WTC11 (cell line): ENCODE results near the gene GPR161. TPM values are rescaled to one million over a fixed set of nuclear protein-coding genes. Genes with fewer than 3 reads are reported as not detected.
A peak's percentile ranks its signal among the peaks of the same experiment; 100 is the strongest.

Experiments
- ATAC-seq: fragments of 200-7000 bp; cut with Tn5 transposase; 2 replicates; pipeline ENCODE4 v1.10.0; 2021; ENCODE audit warnings: mild to moderate bottlenecking, moderate library complexity
- CTCF ChIA-PET: fragments of 300-600 bp; sonication (Branson Sonifier 250); formaldehyde crosslinking; loops from one replicate; lab custom pipeline; 2021; ENCODE audit warnings: antibody characterized with exemption; lab: Charles Lee
- POLR2A ChIA-PET: fragments of 350-600 bp; sonication (Branson Sonifier 250); formaldehyde crosslinking; loops from one replicate; lab custom pipeline; 2021; ENCODE audit warnings: antibody characterized with exemption; lab: Charles Lee
- DNase-seq: peaks from one replicate; pipeline ENCODE4 v3.0.0; 2021; ENCODE audit warnings: low spot score
- H3K27ac Mint-ChIP-seq: 2 replicates; pipeline ENCODE4 v1.8.0; 2021; ENCODE audit warnings: mixed read lengths
- H3K27me3 Mint-ChIP-seq: 2 replicates; pipeline ENCODE4 v1.8.0; 2021; ENCODE audit warnings: low read depth, mild to moderate bottlenecking, moderate library complexity, mixed read lengths
- H3K36me3 Mint-ChIP-seq: 2 replicates; pipeline ENCODE4 v1.8.0; 2021; ENCODE audit warnings: mixed read lengths
- H3K4me1 Mint-ChIP-seq: 2 replicates; pipeline ENCODE4 v1.8.0; 2022; ENCODE audit warnings: mixed read lengths
- H3K4me3 Mint-ChIP-seq: 2 replicates; pipeline ENCODE4 v1.8.0; 2021; ENCODE audit warnings: mild to moderate bottlenecking, moderate library complexity, mixed read lengths
- H3K9me3 Mint-ChIP-seq: 2 replicates; pipeline ENCODE4 v1.8.0; 2021; ENCODE audit warnings: mixed read lengths
- EMX1 ChIP-seq: fragments of 250-450 bp; sonication (Bioruptor Pico); IDR thresholded peaks from 2 replicates; pipeline ENCODE4 v1.8.0; 2021; ENCODE audit warnings: mild to moderate bottlenecking
- ETV6 ChIP-seq: sonication (generic); formaldehyde crosslinking; IDR thresholded peaks from 2 replicates; pipeline ENCODE4 v1.8.1; 2022; ENCODE audit warnings: mild to moderate bottlenecking, missing genetic modification reagents
- FOXJ3 ChIP-seq: sonication (generic); formaldehyde crosslinking; IDR thresholded peaks from 2 replicates; pipeline ENCODE4 v1.9.0; 2021; ENCODE audit warnings: missing genetic modification reagents, mild to moderate bottlenecking, borderline replicate concordance
- GABPB1 ChIP-seq: sonication (generic); formaldehyde crosslinking; IDR thresholded peaks from 2 replicates; pipeline ENCODE4 v1.8.1; 2023; ENCODE audit warnings: mild to moderate bottlenecking, missing genetic modification reagents
- HMGA2 ChIP-seq: fragments of 250-450 bp; sonication (Bioruptor Pico); IDR thresholded peaks from 2 replicates; pipeline ENCODE4 v1.4.0; 2021; ENCODE audit warnings: mild to moderate bottlenecking, moderate library complexity
- RORB ChIP-seq: fragments of 250-450 bp; sonication (Bioruptor Pico); IDR thresholded peaks from 2 replicates; pipeline ENCODE4 v1.9.0; 2021; ENCODE audit warnings: mild to moderate bottlenecking
- ZNF121 ChIP-seq: sonication (generic); formaldehyde crosslinking; IDR thresholded peaks from 2 replicates; pipeline ENCODE4 v1.8.0; 2023; ENCODE audit warnings: missing genetic modification reagents
- ZNF138 ChIP-seq: sonication (generic); formaldehyde crosslinking; conservative IDR thresholded peaks from 2 replicates; pipeline ENCODE4 v1.8.1; 2022; ENCODE audit warnings: mild to moderate bottlenecking, moderate library complexity, missing genetic modification reagents
- total RNA-seq: library from RNA; stranded (reverse); gene quantifications from 3 replicates; pipeline ENCODE4 v1.2.3, GENCODE V29; 2021
- TF ChIP-seq, protein P1 (sequence below): fragments of 200-600 bp; IDR thresholded peaks from 2 replicates; pipeline ENCODE4 v1.8.0; 2022; ENCODE audit warnings: antibody characterized with exemption
- TF ChIP-seq, protein P2 (sequence below): sonication (generic); formaldehyde crosslinking; IDR thresholded peaks from 2 replicates; pipeline ENCODE4 v1.8.0; 2023; ENCODE audit warnings: missing genetic modification reagents, mild to moderate bottlenecking, borderline replicate concordance
- TF ChIP-seq, protein P3 (sequence below): sonication (generic); formaldehyde crosslinking; IDR thresholded peaks from 2 replicates; pipeline ENCODE4 v1.8.0; 2022; ENCODE audit warnings: mild to moderate bottlenecking, missing genetic modification reagents
- TF ChIP-seq, protein P4 (sequence below): sonication (generic); formaldehyde crosslinking; IDR thresholded peaks from 2 replicates; pipeline ENCODE4 v1.8.0; 2022; ENCODE audit warnings: mild to moderate bottlenecking, missing genetic modification reagents
- TF ChIP-seq, protein P5 (sequence below): sonication (generic); formaldehyde crosslinking; IDR thresholded peaks from 2 replicates; pipeline ENCODE4 v1.8.0; 2022; ENCODE audit warnings: mild to moderate bottlenecking, missing genetic modification reagents

The GPR161 gene
- total RNA-seq, 1 experiment from 2014 or later: 11.6 TPM

DNA sequence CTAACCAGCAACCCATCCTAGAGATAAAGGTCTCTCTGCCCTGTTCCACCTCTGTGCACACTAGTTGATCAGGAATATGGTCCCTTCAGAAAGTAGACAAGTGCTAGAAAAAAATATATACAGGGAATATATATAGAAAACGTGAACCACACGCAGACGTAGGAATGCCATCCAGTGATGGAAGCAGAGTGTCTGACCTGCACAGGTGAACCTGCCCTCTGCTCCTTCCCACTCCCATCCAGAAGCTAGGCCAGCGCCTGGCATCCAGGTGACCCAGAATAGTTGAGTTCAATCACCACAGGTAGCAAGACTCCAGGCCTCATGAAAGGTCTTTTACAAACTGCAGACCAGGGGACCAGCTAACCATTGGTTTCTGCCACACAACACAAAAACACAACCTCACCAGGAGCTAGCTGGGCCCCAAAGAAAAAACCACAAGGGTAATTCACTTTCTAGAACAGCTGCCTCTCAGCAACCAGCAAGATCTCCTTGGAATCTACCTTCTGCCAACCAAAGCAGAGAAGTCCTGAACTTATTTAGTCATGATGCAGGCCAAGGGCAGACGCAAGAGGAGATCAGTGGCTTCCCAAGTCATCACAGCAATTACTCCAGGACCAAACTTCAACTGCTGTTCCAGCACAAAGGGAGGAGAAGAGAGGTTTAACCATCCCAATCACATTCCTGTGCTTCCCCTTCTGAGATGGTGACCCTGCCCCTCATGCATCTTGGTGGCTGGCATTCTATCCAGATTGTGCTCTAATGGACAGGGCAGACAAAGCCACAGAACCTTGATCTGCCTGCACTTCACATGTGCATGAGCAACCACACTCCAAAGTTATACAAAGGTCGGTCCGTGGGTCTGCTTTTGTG, 53.0 kb downstream of the GPR161 start:
- POLR2A ChIA-PET: no interaction called here

DNA sequence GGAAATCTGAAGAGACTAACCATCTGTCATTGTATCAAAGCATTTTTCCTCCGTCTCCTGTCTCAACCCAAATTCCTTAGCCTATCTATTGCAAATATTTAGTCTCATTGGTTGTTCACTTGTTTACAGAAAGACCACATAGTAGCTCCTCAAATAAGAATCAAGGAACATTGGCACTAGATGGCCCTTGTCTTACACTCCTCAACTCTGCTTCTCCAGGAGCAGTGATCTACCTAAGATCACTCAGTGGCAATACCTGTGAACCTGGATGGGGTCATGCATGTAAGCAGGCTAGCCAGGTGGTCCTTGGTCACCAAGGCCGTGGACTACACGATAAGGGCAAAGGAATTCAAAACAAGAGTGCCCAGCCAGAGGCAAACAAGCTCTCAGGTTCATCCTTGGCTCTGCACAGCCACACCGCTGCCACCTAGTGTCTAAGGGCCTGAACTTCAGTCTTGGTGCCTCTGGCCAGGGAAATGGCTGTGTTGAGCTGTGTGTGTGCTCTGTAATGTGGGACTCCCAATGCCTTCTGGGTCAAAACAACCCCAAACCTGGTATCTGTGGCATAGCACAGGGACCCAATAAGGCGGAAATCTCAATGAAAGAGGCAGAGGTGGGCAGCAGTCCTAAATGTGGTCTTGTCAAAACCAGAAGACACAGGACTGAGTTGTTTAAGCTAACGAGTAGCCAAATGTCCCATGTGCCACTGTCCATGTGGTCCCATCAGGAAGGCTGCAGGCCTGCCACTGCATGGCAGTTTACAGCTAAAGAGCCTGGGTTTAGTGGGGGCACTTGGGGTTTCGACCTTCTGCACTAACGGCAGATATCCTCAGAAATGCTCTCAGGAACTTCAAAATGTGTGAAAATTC, 54.5 kb downstream of the GPR161 start:
- Mint-ChIP-seq H3K4me3 (no peak overlapping the region), H3K4me1 (peaks cover 3% of the 10 kb centered on the region; the same call in 1 of the 2 replicates), H3K27me3 (no peaks in the 10 kb centered on the region), H3K36me3 (no peaks in the 10 kb centered on the region), H3K9me3 (no peaks in the 10 kb centered on the region), H3K27ac (no peak overlapping the region)
- ChIA-PET POLR2A (interaction anchor here (0.6 to 1.5 kb wide), 4 partner anchors 28 to 230 kb away, joined by 3 to 6 read pairs (median 4); partner anchors contain the start of genes DCAF6 and MPC2), CTCF (interaction anchor here (0.6 to 2.9 kb wide), 92 partner anchors 10 to 993 kb away, joined by 3 to 49 read pairs (median 4); partner anchors contain the start of genes DCAF6, GPR161, MPC2 and MPZL1)
- TF ChIP-seq ETV6 (0 out of 2 replicates have a peak, but pooled peaks have one; percentile 33), ZNF138 (CRISPR knock-in tag) (no peak)
- TF ChIP-seq, protein P1, sequence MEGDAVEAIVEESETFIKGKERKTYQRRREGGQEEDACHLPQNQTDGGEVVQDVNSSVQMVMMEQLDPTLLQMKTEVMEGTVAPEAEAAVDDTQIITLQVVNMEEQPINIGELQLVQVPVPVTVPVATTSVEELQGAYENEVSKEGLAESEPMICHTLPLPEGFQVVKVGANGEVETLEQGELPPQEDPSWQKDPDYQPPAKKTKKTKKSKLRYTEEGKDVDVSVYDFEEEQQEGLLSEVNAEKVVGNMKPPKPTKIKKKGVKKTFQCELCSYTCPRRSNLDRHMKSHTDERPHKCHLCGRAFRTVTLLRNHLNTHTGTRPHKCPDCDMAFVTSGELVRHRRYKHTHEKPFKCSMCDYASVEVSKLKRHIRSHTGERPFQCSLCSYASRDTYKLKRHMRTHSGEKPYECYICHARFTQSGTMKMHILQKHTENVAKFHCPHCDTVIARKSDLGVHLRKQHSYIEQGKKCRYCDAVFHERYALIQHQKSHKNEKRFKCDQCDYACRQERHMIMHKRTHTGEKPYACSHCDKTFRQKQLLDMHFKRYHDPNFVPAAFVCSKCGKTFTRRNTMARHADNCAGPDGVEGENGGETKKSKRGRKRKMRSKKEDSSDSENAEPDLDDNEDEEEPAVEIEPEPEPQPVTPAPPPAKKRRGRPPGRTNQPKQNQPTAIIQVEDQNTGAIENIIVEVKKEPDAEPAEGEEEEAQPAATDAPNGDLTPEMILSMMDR: peak; percentile 79
- peak; percentile 92 for ATAC-seq
- DNase-seq: peak; percentile 84

More for the DNA sequence above, 53.0 kb downstream of the GPR161 start:
- Mint-ChIP-seq H3K36me3 (no peaks in the 10 kb centered on the region), H3K27me3 (no peaks in the 10 kb centered on the region), H3K4me3 (no peak overlapping the region), H3K27ac (no peak overlapping the region), H3K4me1 (peaks cover 3% of the 10 kb centered on the region; the same call in 1 of the 2 replicates), H3K9me3 (no peaks in the 10 kb centered on the region)
- CTCF ChIA-PET: interaction anchor here (0.7 to 2.9 kb wide), 3 partner anchors 9 to 114 kb away, joined by 3 to 49 read pairs (median 4); no protein-coding TSS in a partner anchor
- DNase-seq: no peak
- TF ChIP-seq GABPB1: no peak
- no peak for TF ChIP-seq RORB
- TF ChIP-seq EMX1 (CRISPR knock-in tag): no peak
- TF ChIP-seq HMGA2 (CRISPR knock-in tag): no peak
- TF ChIP-seq, protein P2, sequence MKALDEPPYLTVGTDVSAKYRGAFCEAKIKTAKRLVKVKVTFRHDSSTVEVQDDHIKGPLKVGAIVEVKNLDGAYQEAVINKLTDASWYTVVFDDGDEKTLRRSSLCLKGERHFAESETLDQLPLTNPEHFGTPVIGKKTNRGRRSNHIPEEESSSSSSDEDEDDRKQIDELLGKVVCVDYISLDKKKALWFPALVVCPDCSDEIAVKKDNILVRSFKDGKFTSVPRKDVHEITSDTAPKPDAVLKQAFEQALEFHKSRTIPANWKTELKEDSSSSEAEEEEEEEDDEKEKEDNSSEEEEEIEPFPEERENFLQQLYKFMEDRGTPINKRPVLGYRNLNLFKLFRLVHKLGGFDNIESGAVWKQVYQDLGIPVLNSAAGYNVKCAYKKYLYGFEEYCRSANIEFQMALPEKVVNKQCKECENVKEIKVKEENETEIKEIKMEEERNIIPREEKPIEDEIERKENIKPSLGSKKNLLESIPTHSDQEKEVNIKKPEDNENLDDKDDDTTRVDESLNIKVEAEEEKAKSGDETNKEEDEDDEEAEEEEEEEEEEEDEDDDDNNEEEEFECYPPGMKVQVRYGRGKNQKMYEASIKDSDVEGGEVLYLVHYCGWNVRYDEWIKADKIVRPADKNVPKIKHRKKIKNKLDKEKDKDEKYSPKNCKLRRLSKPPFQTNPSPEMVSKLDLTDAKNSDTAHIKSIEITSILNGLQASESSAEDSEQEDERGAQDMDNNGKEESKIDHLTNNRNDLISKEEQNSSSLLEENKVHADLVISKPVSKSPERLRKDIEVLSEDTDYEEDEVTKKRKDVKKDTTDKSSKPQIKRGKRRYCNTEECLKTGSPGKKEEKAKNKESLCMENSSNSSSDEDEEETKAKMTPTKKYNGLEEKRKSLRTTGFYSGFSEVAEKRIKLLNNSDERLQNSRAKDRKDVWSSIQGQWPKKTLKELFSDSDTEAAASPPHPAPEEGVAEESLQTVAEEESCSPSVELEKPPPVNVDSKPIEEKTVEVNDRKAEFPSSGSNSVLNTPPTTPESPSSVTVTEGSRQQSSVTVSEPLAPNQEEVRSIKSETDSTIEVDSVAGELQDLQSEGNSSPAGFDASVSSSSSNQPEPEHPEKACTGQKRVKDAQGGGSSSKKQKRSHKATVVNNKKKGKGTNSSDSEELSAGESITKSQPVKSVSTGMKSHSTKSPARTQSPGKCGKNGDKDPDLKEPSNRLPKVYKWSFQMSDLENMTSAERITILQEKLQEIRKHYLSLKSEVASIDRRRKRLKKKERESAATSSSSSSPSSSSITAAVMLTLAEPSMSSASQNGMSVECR: no peak
- TF ChIP-seq, protein P3, sequence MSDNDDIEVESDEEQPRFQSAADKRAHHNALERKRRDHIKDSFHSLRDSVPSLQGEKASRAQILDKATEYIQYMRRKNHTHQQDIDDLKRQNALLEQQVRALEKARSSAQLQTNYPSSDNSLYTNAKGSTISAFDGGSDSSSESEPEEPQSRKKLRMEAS (CRISPR knock-in tag): no peak
- ATAC-seq: no peak

DNA sequence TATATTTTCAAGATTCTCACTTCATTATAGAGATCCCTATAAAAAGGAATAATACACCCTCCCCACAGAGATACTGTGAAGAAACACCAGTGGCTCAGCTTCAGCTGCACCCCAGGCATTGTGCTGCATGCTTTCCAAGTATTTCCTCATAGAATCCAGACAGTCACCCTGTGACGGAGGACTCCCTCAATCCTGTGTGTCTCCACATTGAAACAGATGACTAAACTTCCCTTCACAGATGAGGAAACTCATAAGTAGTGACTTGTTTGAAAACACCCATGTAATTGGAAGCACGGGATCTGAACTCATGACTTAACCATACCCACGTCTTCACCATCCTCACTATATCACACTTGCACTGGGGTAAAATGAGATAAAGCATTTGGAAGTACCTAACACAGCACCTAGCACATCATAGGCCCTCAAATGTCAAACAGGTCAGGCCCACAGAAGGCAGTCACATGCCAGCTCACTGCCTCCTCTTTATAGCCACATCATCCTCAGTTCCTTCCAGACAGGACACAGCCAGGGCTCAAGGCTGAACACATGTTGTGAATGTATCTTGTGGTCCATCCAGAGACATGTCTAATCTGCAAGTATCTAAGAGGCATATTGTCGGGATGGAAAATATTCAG, 55.2 kb downstream of the GPR161 start:
- CTCF ChIA-PET: interaction anchor here (0.6 to 2.9 kb wide), 67 partner anchors 10 to 541 kb away, joined by 3 to 49 read pairs (median 5); partner anchors contain the start of genes DCAF6, GPR161, MPC2 and SFT2D2

More for the DNA sequence above, 55.2 kb downstream of the GPR161 start:
- H3K4me1 Mint-ChIP-seq: peaks cover 3% of the 10 kb centered on the region; the same call in 1 of the 2 replicates
- POLR2A ChIA-PET: interaction anchor here (1.0 to 1.5 kb wide), 2 partner anchors 144 to 145 kb away, joined by 3 to 6 read pairs; partner anchors contain the start of genes DCAF6 and MPC2
- TF ChIP-seq, protein P4, sequence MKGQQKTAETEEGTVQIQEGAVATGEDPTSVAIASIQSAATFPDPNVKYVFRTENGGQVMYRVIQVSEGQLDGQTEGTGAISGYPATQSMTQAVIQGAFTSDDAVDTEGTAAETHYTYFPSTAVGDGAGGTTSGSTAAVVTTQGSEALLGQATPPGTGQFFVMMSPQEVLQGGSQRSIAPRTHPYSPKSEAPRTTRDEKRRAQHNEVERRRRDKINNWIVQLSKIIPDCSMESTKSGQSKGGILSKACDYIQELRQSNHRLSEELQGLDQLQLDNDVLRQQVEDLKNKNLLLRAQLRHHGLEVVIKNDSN (CRISPR knock-in tag): no peak
- TF ChIP-seq FOXJ3 (CRISPR knock-in tag) (no peak), ZNF121 (CRISPR knock-in tag) (no peak)
- TF ChIP-seq, protein P5, sequence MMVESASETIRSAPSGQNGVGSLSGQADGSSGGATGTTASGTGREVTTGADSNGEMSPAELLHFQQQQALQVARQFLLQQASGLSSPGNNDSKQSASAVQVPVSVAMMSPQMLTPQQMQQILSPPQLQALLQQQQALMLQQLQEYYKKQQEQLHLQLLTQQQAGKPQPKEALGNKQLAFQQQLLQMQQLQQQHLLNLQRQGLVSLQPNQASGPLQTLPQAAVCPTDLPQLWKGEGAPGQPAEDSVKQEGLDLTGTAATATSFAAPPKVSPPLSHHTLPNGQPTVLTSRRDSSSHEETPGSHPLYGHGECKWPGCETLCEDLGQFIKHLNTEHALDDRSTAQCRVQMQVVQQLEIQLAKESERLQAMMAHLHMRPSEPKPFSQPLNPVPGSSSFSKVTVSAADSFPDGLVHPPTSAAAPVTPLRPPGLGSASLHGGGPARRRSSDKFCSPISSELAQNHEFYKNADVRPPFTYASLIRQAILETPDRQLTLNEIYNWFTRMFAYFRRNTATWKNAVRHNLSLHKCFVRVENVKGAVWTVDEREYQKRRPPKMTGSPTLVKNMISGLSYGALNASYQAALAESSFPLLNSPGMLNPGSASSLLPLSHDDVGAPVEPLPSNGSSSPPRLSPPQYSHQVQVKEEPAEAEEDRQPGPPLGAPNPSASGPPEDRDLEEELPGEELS (CRISPR knock-in tag): no peak
- H3K27ac Mint-ChIP-seq: peak overlapping the region; percentile 43
- no peaks in the 10 kb centered on the region for H3K27me3 Mint-ChIP-seq
- no peaks in the 10 kb centered on the region; the same call in 1 of the 2 replicates for H3K36me3 Mint-ChIP-seq
- no peak for ATAC-seq
- no peak for DNase-seq
- H3K4me3 Mint-ChIP-seq: no peak overlapping the region
- no peaks in the 10 kb centered on the region for H3K9me3 Mint-ChIP-seq
